Measurements from ENCODE around the gene UBE2QL1.

DNA sequence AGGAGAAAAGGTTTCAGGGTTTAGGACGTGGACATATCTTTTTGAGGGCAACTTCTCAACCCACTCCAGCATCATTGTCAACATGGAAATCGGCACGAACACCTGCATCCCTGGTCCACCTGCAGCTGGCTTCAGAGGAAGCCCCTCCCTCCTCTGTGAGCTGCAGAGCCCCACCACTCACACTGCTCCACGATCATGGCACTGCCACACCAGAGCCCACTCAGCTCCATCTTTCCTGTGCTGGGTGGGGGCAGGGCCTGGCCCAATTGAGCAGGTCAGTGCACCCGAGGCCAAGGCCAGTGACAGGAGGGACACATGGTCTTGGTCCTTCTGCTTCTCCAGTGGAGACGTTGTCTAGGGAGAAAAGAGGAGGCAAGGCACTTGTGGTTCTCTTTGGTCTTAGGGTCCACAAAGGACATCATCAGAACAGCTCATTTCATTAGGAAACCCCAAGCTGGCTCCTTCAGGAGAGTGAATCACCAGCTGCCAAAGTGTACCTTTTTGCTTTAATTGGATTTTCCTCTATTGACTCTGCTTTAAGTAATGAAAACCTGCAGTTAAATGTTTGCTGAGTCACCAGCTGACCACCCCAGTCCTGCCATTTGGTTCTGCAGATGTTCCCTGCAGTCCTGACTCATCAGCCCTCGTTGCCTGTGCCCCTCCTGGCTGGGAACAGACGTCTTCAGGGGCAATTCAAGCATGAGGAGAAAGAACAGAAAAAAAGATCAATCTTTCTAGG, 56.2 kb downstream of the UBE2QL1 start:
- no peak for TF ChIP-seq EZH2 (IDR thresholded peaks at IDR 0.05)
- TF ChIP-seq POLR2AphosphoS5 (IDR thresholded peaks at IDR 0.05; ENCODE audit: borderline replicate concordance, low read depth, low read length): no peak
- no peak for TF ChIP-seq FOXP2 (optimal IDR thresholded peaks at IDR 0.05; ENCODE audit: control extremely low read depth, extremely low read length, insufficient read depth)
